GM18873 (cell line): ENCODE results near the gene ITGAX.
"Not testable (repeated sequence)": the region's sequence is repeated elsewhere in the genome, so short reads cannot be mapped to it uniquely, and the experiment has no call there.

Experiments used
- ATAC-seq: cut with Tn5 transposase; IDR thresholded peaks from one replicate; pipeline ENCODE4 v1.9.1; 2021; ENCODE audit warnings: mild to moderate bottlenecking, moderate library complexity, moderate number of reproducible peaks; ENCODE audit not compliant: unreplicated experiment, low FRiP score

Gene ITGAX

GRCh38 chr16:31354394-31355291 lies at the start of gene ITGAX:
TSS of gene ITGAX (plus strand) at chr16:31355176. CDS start at chr16:31355255, 79 bp downstream.
- no peak for ATAC-seq

- ATAC-seq: no peak
Measured at GRCh38 chr16:31305219-31305618, 49.8 kb upstream of the ITGAX start.

- ATAC-seq: not testable (repeated sequence)
Measured at GRCh38 chr16:31308381-31308780, 46.6 kb upstream of the ITGAX start.

GRCh38 chr16:31322500-31322899 lies 32.5 kb upstream of the ITGAX start:
- no peak for ATAC-seq

- ATAC-seq: no peak
Measured at GRCh38 chr16:31323959-31324629, 30.9 kb upstream of the ITGAX start.

GRCh38 chr16:31325171-31325570 lies 29.8 kb upstream of the ITGAX start:
- no peak for ATAC-seq

- ATAC-seq: no peak
Measured at GRCh38 chr16:31327646-31328225, 27.2 kb upstream of the ITGAX start.

GRCh38 chr16:31328322-31329052 lies 26.5 kb upstream of the ITGAX start:
- ATAC-seq: no peak

GRCh38 chr16:31329671-31330552 lies 25.1 kb upstream of the ITGAX start:
- ATAC-seq: no peak

- ATAC-seq: no peak
Measured at GRCh38 chr16:31330553-31330890, 24.5 kb upstream of the ITGAX start.

GRCh38 chr16:31331141-31331764 lies 23.7 kb upstream of the ITGAX start:
- no peak for ATAC-seq

GRCh38 chr16:31331807-31332301 lies 23.1 kb upstream of the ITGAX start:
- ATAC-seq: no peak

GRCh38 chr16:31332544-31332943 lies 22.4 kb upstream of the ITGAX start:
- ATAC-seq: no peak

- no peak for ATAC-seq
Measured at GRCh38 chr16:31333686-31334649, 21.0 kb upstream of the ITGAX start.

GRCh38 chr16:31334934-31335333 lies 20.0 kb upstream of the ITGAX start:
- no peak for ATAC-seq

GRCh38 chr16:31335431-31335830 lies 19.5 kb upstream of the ITGAX start:
- no peak for ATAC-seq

- not testable (repeated sequence) for ATAC-seq
Measured at GRCh38 chr16:31338166-31338685, 16.8 kb upstream of the ITGAX start.

- peak; percentile 83 for ATAC-seq
Measured at GRCh38 chr16:31344712-31345111, 10.3 kb upstream of the ITGAX start.
